Tibial artery (tissue), 4 donors: ENCODE data around the gene ARL6.

Source experiments
- DNase-seq, 2 donors: peaks; one replicate each; pipeline ENCODE4 v3.0.0-alpha.2; 2019
- H3K27ac ChIP-seq, 2 donors: fragments of 200-600 bp; sonication (generic) in 1 of 2; 1 replicate in 1 of 2; 2 replicates in 1 of 2; pipeline ENCODE4 v1.5.1; 2018 to 2019; ENCODE audit warnings: mild to moderate bottlenecking in 1 of 2
- H3K27me3 ChIP-seq, 2 donors: fragments of 200-600 bp; sonication (generic) in 1 of 2; one replicate each; pipeline versions ENCODE4 v1.5.1 to v1.6.0; 2016 to 2019
- H3K36me3 ChIP-seq, 3 donors: fragments of 200-600 bp; sonication (generic) in 2 of 3; one replicate each; pipeline ENCODE4 v1.5.1; 2016 to 2019; ENCODE audit warnings: mild to moderate bottlenecking in 2 of 3
- H3K4me1 ChIP-seq, 4 donors: fragments of 200-600 bp; sonication (generic) in 2 of 4; 1 replicate in 3 of 4; 2 replicates in 1 of 4; pipeline ENCODE4 v1.5.1; 2016 to 2019
- H3K4me3 ChIP-seq, 2 donors: fragments of 200-600 bp; sonication (generic) in 1 of 2; 1 replicate in 1 of 2; 2 replicates in 1 of 2; pipeline ENCODE4 v1.5.1; 2018 to 2019; ENCODE audit warnings: mild to moderate bottlenecking in 2 of 2
- H3K9me3 ChIP-seq, 3 donors: fragments of 200-600 bp; sonication (generic) in 1 of 3; one replicate each; pipeline ENCODE4 v1.5.1; 2016 to 2019
- CTCF ChIP-seq, 2 experiments: fragments of 200-600 bp in 1 of 2; fragments of 450-650 bp in 1 of 2; IDR thresholded peaks; one replicate each; pipeline ENCODE4 v1.5.1; 2017 to 2019; ENCODE audit warnings: antibody characterized with exemption in 2 of 2, mild to moderate bottlenecking in 1 of 2, moderate library complexity in 1 of 2
- intact Hi-C: fragments of 100-400 bp; cut with DNase I; formaldehyde crosslinking; loops from one replicate; pipeline ENCODE4 v1.15.0; 2023; ENCODE audit warnings: low total_unique reads

ARL6 gene

GRCh38 chr3:97821287-97821773 is 56.8 kb downstream of the ARL6 start:
- no peaks in the 10 kb centered on the region for H3K27me3 ChIP-seq
- H3K27ac ChIP-seq, result peak overlapping the region; percentile 85 to 92
- H3K4me3 ChIP-seq, result peak overlapping the region; percentile 77 to 91
- intact Hi-C loops, result loop anchor here (10.0 kb wide), 1 partner anchor 153 kb away; the partner anchor contains the start of gene RIOX2
- peaks cover 0 to 21% (median 3%) of the 10 kb centered on the region in 4 donors for H3K4me1 ChIP-seq
- peak; percentile 26 to 71 for DNase-seq
- no peaks in the 10 kb centered on the region for H3K36me3 ChIP-seq
- H3K9me3 ChIP-seq, result no peaks in the 10 kb centered on the region
- TF ChIP-seq CTCF (IDR thresholded peaks at IDR 0.05), result no peak

- intact Hi-C loops, result loop anchor here (10.0 kb wide), 1 partner anchor 153 kb away; the partner anchor contains the start of gene RIOX2
- H3K9me3 ChIP-seq, result no peaks in the 10 kb centered on the region
- no peaks in the 10 kb centered on the region for H3K27me3 ChIP-seq
- DNase-seq, result peak; percentile 77 to 91
- H3K4me1 ChIP-seq, result peaks cover 0 to 21% (median 3%) of the 10 kb centered on the region in 4 donors
- peak within 1 kb of the TSS; percentile 85 to 92 for H3K27ac ChIP-seq
- H3K36me3 ChIP-seq, result no peaks in the 10 kb centered on the region
- peak within 1 kb of the TSS; percentile 77 to 91 for H3K4me3 ChIP-seq
- TF ChIP-seq CTCF (IDR thresholded peaks at IDR 0.05), result peak in 1 of 2 experiments; percentile 18
Measured at GRCh38 chr3:97821774-97822358, 57.3 kb downstream of the ARL6 start, which contains the start of gene CRYBG3. Gene CRYBG3, plus strand, starts transcription at chr3:97822011. Its CDS starts 196 bp downstream, at chr3:97822207.

- peak overlapping the region; percentile 85 to 92 for H3K27ac ChIP-seq
- H3K9me3 ChIP-seq, result no peaks in the 10 kb centered on the region
- H3K36me3 ChIP-seq, result no peaks in the 10 kb centered on the region
- DNase-seq, result peak; percentile 62 to 78
- H3K27me3 ChIP-seq, result no peaks in the 10 kb centered on the region
- peaks cover 0 to 22% (median 3%) of the 10 kb centered on the region in 4 donors for H3K4me1 ChIP-seq
- peak overlapping the region; percentile 77 to 91 for H3K4me3 ChIP-seq
- intact Hi-C loops, result loop anchor here (10.0 kb wide), 1 partner anchor 152 kb away; the partner anchor contains the start of gene RIOX2
- no peak for TF ChIP-seq CTCF (IDR thresholded peaks at IDR 0.05)
Measured at GRCh38 chr3:97822359-97822775, 57.8 kb downstream of the ARL6 start.

GRCh38 chr3:97823046-97824004 is 58.8 kb downstream of the ARL6 start:
- Histone ChIP-seq H3K9me3 (no peaks in the 10 kb centered on the region), H3K4me3 (peak overlapping the region; percentile 77 to 91), H3K36me3 (no peaks in the 10 kb centered on the region), H3K27ac (peak overlapping the region; percentile 85 to 92), H3K4me1 (peaks cover 0 to 25% (median 3%) of the 10 kb centered on the region in 4 donors), H3K27me3 (no peaks in the 10 kb centered on the region)
- TF ChIP-seq CTCF (IDR thresholded peaks at IDR 0.05), result no peak
- intact Hi-C loops, result loop anchor here (10.0 kb wide), 1 partner anchor 151 kb away; the partner anchor contains the start of gene RIOX2
- DNase-seq, result peak in 1 of 2 donors; percentile 28

GRCh38 chr3:97825101-97825500 is 60.5 kb downstream of the ARL6 start:
- Histone ChIP-seq H3K4me1 (peaks cover 0 to 25% (median 3%) of the 10 kb centered on the region in 4 donors), H3K9me3 (no peaks in the 10 kb centered on the region), H3K4me3 (no peak overlapping the region), H3K27me3 (no peaks in the 10 kb centered on the region), H3K36me3 (no peaks in the 10 kb centered on the region), H3K27ac (no peak overlapping the region)
- no peak for TF ChIP-seq CTCF (IDR thresholded peaks at IDR 0.05)
- no peak for DNase-seq
- intact Hi-C loops, result loop anchor here (10.0 kb wide), 1 partner anchor 150 kb away; the partner anchor contains the start of gene RIOX2
